Esophagus muscularis mucosa (tissue), 4 donors: ENCODE data around the gene PFDN1. TPM values are rescaled to one million over a fixed set of nuclear protein-coding genes. Genes with fewer than 3 reads are reported as not detected.

Experiments
- DNase-seq: peaks from one replicate; pipeline ENCODE4 v3.0.0-alpha.2; 2017; ENCODE audit errors: extremely low spot score
- H3K27ac ChIP-seq, 4 donors: fragments of 200-600 bp; sonication (generic); replicated peaks in 1 of 4; 1 replicate in 3 of 4; 2 replicates in 1 of 4; pipeline ENCODE4 v1.5.1; 2016 to 2019; ENCODE audit warnings: mild to moderate bottlenecking in 1 of 4
- H3K27me3 ChIP-seq, 4 donors: fragments of 200-600 bp; sonication (generic); one replicate each; pipeline versions ENCODE4 v1.5.1 to v1.6.0; 2016 to 2019
- H3K36me3 ChIP-seq, 4 donors: fragments of 200-600 bp; sonication (generic); one replicate each; pipeline ENCODE4 v1.5.1; 2016 to 2019
- H3K4me1 ChIP-seq, 4 donors: fragments of 200-600 bp; sonication (generic); one replicate each; pipeline ENCODE4 v1.5.1; 2016 to 2019
- H3K4me3 ChIP-seq, 4 donors: fragments of 200-600 bp; sonication (generic); 1 replicate in 2 of 4; 2 replicates in 2 of 4; pipeline ENCODE4 v1.5.1; 2016 to 2019; ENCODE audit warnings: mild to moderate bottlenecking in 4 of 4, moderate library complexity in 1 of 4
- H3K9me3 ChIP-seq, 4 donors: fragments of 200-600 bp; sonication (generic); 1 replicate in 3 of 4; 2 replicates in 1 of 4; pipeline ENCODE4 v1.5.1; 2016 to 2019
- CTCF ChIP-seq, 3 experiments: fragments of 200-600 bp in 2 of 3; fragments of 450-650 bp in 1 of 3; sonication (generic) in 2 of 3; IDR thresholded peaks; one replicate each; pipeline ENCODE4 v1.5.1; 2017 to 2019; ENCODE audit warnings: antibody characterized with exemption in 3 of 3, mild to moderate bottlenecking in 2 of 3, moderate library complexity in 1 of 3
- EP300 ChIP-seq: sonication (generic); formaldehyde crosslinking; IDR thresholded peaks from one replicate; pipeline ENCODE4 v1.6.1; 2017; ENCODE audit warnings: antibody characterized with exemption
- POLR2A ChIP-seq: fragments of 450-650 bp; IDR thresholded peaks from one replicate; pipeline ENCODE4 v1.6.1; 2017; ENCODE audit warnings: antibody characterized with exemption, moderate library complexity, mild to moderate bottlenecking, low read depth
- POLR2AphosphoS5 ChIP-seq, 2 donors: sonication (generic); formaldehyde crosslinking; IDR thresholded peaks; one replicate each; pipeline ENCODE4 v1.6.1; 2017; ENCODE audit warnings: antibody characterized with exemption in 2 of 2
- WGBS: methylation state at CpG from one replicate; pipeline ENCODE4 v1.1.5; 2018; 5-methylcytosine and 5-hydroxymethylcytosine counted together
- intact Hi-C: fragments of 100-400 bp; cut with DNase I; formaldehyde crosslinking; loops from one replicate; pipeline ENCODE4 v1.15.1; 2023
- total RNA-seq, 4 donors: library from RNA; depleted of rRNA; stranded (reverse); fragments of >200 nt; gene quantifications; one replicate each; pipeline versions ENCODE4 v1.1.0 to v1.2.1, GENCODE V29; 2016

The PFDN1 gene
- total RNA-seq, 4 donors from 2014 or later = 84.8 to 126 (median 101) TPM

GRCh38 chr5:140213370-140213983, 89.4 kb downstream of the PFDN1 start:
- no peaks in the 10 kb centered on the region for H3K9me3 ChIP-seq
- DNase-seq = no peak
- H3K27me3 ChIP-seq = no peaks in the 10 kb centered on the region
- no peak overlapping the region for H3K4me3 ChIP-seq
- H3K4me1 ChIP-seq = peaks cover 0 to 19% (median 5%) of the 10 kb centered on the region in 4 donors
- WGBS = 100% methylated on average over 1 of the region's 1 CpG
- H3K36me3 ChIP-seq = peaks cover 0 to 6% (median 0%) of the 10 kb centered on the region in 4 donors
- no peak overlapping the region for H3K27ac ChIP-seq
- TF ChIP-seq EP300 (no peak), POLR2A (no peak), CTCF (IDR thresholded peaks at IDR 0.05) (no peak), POLR2AphosphoS5 (IDR thresholded peaks at IDR 0.05) (no peak)
- intact Hi-C loops = no loop called here

- no peak overlapping the region for H3K27ac ChIP-seq
These were observed 94.8 kb downstream of the PFDN1 start for GRCh38 chr5:140208065-140208464.

GRCh38 chr5:140207250-140207964, 95.5 kb downstream of the PFDN1 start:
- Histone ChIP-seq H3K27ac (no peak overlapping the region), H3K4me1 (peaks cover 0 to 18% (median 11%) of the 10 kb centered on the region in 4 donors), H3K4me3 (no peak overlapping the region), H3K9me3 (no peaks in the 10 kb centered on the region), H3K36me3 (peaks cover 0 to 6% (median 0%) of the 10 kb centered on the region in 4 donors), H3K27me3 (no peaks in the 10 kb centered on the region)
- intact Hi-C loops = no loop called here
- TF ChIP-seq POLR2AphosphoS5 (IDR thresholded peaks at IDR 0.05) = no peak
- no peak for TF ChIP-seq EP300
- no peak for TF ChIP-seq POLR2A
- TF ChIP-seq CTCF (IDR thresholded peaks at IDR 0.05) = no peak
- WGBS = 67% methylated on average over 2 of the region's 2 CpGs
- no peak for DNase-seq

More at GRCh38 chr5:140208065-140208464, 94.8 kb downstream of the PFDN1 start:
- DNase-seq = no peak
- intact Hi-C loops = no loop called here
- Histone ChIP-seq H3K9me3 (no peaks in the 10 kb centered on the region), H3K4me3 (no peak overlapping the region), H3K36me3 (peaks cover 0 to 6% (median 0%) of the 10 kb centered on the region in 4 donors), H3K4me1 (peaks cover 0 to 18% (median 10%) of the 10 kb centered on the region in 4 donors), H3K27me3 (no peaks in the 10 kb centered on the region)
- TF ChIP-seq CTCF (IDR thresholded peaks at IDR 0.05) (no peak), EP300 (no peak), POLR2AphosphoS5 (IDR thresholded peaks at IDR 0.05) (no peak), POLR2A (no peak)

- no peaks in the 10 kb centered on the region for H3K36me3 ChIP-seq
- TF ChIP-seq EP300 = no peak
- peak; percentile 17 for DNase-seq
- no peak overlapping the region for H3K27ac ChIP-seq
- H3K4me1 ChIP-seq = peaks cover 0 to 18% (median 14%) of the 10 kb centered on the region in 4 donors
- H3K9me3 ChIP-seq = no peaks in the 10 kb centered on the region
- intact Hi-C loops = no loop called here
- H3K27me3 ChIP-seq = no peaks in the 10 kb centered on the region
- WGBS = 88% methylated on average over 4 of the region's 4 CpGs
- H3K4me3 ChIP-seq = no peak overlapping the region
These were observed 96.9 kb downstream of the PFDN1 start for GRCh38 chr5:140205952-140206351.

- 47% methylated on average over 2 of the region's 2 CpGs for WGBS
- no peak for TF ChIP-seq CTCF (IDR thresholded peaks at IDR 0.05)
- no peak for TF ChIP-seq POLR2A
- no peak for TF ChIP-seq POLR2AphosphoS5 (IDR thresholded peaks at IDR 0.05)
- TF ChIP-seq EP300 = no peak
- DNase-seq = peak; percentile 37
- no peak overlapping the region for H3K27ac ChIP-seq
- no peaks in the 10 kb centered on the region for H3K9me3 ChIP-seq
- H3K36me3 ChIP-seq = no peaks in the 10 kb centered on the region
- peaks cover 0 to 18% (median 14%) of the 10 kb centered on the region in 4 donors for H3K4me1 ChIP-seq
- no peak overlapping the region for H3K4me3 ChIP-seq
- H3K27me3 ChIP-seq = no peaks in the 10 kb centered on the region
- intact Hi-C loops = no loop called here
These were observed 97.7 kb downstream of the PFDN1 start for GRCh38 chr5:140205216-140205615.
